DMS114 treated with DMSO at 0.1 percent for 48 hours (cell line): ENCODE measurements around the gene PRL.

Experiments
- DNase-seq: peaks from one replicate; lab custom pipeline; 2025; ENCODE audit not compliant: unreplicated experiment; lab: John Stamatoyannopoulos, UW

Gene PRL

GRCh38 chr6:22295145-22295544 is 1.7 kb downstream of the PRL start:
- DNase-seq, result no peak

- DNase-seq, result no peak
Observed at GRCh38 chr6:22294301-22294700, 2.5 kb downstream of the PRL start.

- DNase-seq, result no peak
Observed at GRCh38 chr6:22290045-22290444, 6.8 kb downstream of the PRL start.

GRCh38 chr6:22288721-22289120 is 8.1 kb downstream of the PRL start:
- no peak for DNase-seq

- no peak for DNase-seq
Observed at GRCh38 chr6:22284666-22285065, 12.2 kb downstream of the PRL start.

- no peak for DNase-seq
Observed at GRCh38 chr6:22281341-22282085, 15.3 kb downstream of the PRL start.

GRCh38 chr6:22279427-22279826 is 17.4 kb downstream of the PRL start:
- DNase-seq, result no peak

GRCh38 chr6:22271081-22271480 is 25.8 kb downstream of the PRL start:
- no peak for DNase-seq

GRCh38 chr6:22263748-22264147 is 33.1 kb downstream of the PRL start:
- DNase-seq, result no peak

- no peak for DNase-seq
Observed at GRCh38 chr6:22254886-22255285, 42.0 kb downstream of the PRL start.

GRCh38 chr6:22253955-22254655 is 42.7 kb downstream of the PRL start:
- DNase-seq, result no peak

GRCh38 chr6:22251348-22251747 is 45.5 kb downstream of the PRL start:
- no peak for DNase-seq

- DNase-seq, result no peak
Observed at GRCh38 chr6:22250486-22250885, 46.4 kb downstream of the PRL start.

- no peak for DNase-seq
Observed at GRCh38 chr6:22249711-22250350, 47.0 kb downstream of the PRL start.

GRCh38 chr6:22248513-22249308 is 48.1 kb downstream of the PRL start:
- no peak for DNase-seq

GRCh38 chr6:22247916-22248482 is 48.8 kb downstream of the PRL start:
- DNase-seq, result no peak

- no peak for DNase-seq
Observed at GRCh38 chr6:22240025-22240424, 56.8 kb downstream of the PRL start.

GRCh38 chr6:22239261-22239921 is 57.4 kb downstream of the PRL start:
- DNase-seq, result no peak

GRCh38 chr6:22238861-22239260 is 58.0 kb downstream of the PRL start:
- DNase-seq, result no peak

- DNase-seq, result no peak
Observed at GRCh38 chr6:22237526-22237925, 59.3 kb downstream of the PRL start.
